GM12892 (cell line): ENCODE results near the gene ZNF770.
"Not testable (repeated sequence)": the region's sequence is repeated elsewhere in the genome, so short reads cannot be mapped to it uniquely, and the experiment has no call there.

ENCODE experiments used
- DNase-seq: peaks from one replicate; pipeline ENCODE4 v3.0.0; 2011; ENCODE audit not compliant: insufficient read length
- FAIRE-seq: peaks from 2 replicates; lab custom pipeline; 2011; peaks lifted over from hg19 to GRCh38; lab: Jason Lieb, UNC
- POLR2A ChIP-seq: IDR thresholded peaks from 2 replicates; pipeline ENCODE4 v1.6.1; 2011; ENCODE audit warnings: low read depth, low read length, control low read depth
- POLR2AphosphoS5 ChIP-seq: IDR thresholded peaks from 2 replicates; pipeline ENCODE4 v1.6.1; 2011; ENCODE audit warnings: low read depth, low read length, control low read depth
- TAF1 ChIP-seq: IDR thresholded peaks from 2 replicates; pipeline ENCODE4 v1.6.1; 2011; ENCODE audit warnings: low read depth, mild to moderate bottlenecking, control low read depth, low read length, borderline replicate concordance

ZNF770 gene

GRCh38 chr15:35000511-35000910 lies 12.4 kb upstream of the ZNF770 start:
- FAIRE-seq (no peak), DNase-seq (no peak)
- TF ChIP-seq POLR2A = no peak
- TF ChIP-seq POLR2AphosphoS5 = no peak
- no peak for TF ChIP-seq TAF1

- FAIRE-seq = no peak
- TF ChIP-seq TAF1 (no peak), POLR2AphosphoS5 (no peak), POLR2A (no peak)
- DNase-seq = no peak
Observed at GRCh38 chr15:34999906-35000305, 11.8 kb upstream of the ZNF770 start.

- no peak for DNase-seq
- no peak for FAIRE-seq
- TF ChIP-seq POLR2AphosphoS5 = no peak
Observed at GRCh38 chr15:34994925-34995324, 6.8 kb upstream of the ZNF770 start.

GRCh38 chr15:34993877-34994276 lies 5.8 kb upstream of the ZNF770 start:
- TF ChIP-seq TAF1 = no peak
- no peak for TF ChIP-seq POLR2AphosphoS5
- no peak for TF ChIP-seq POLR2A
- FAIRE-seq (peak; percentile 82), DNase-seq (peak; percentile 51)

- peak; percentile 71 for FAIRE-seq
- no peak for DNase-seq
- TF ChIP-seq TAF1 (no peak), POLR2AphosphoS5 (no peak), POLR2A (no peak)
Observed at GRCh38 chr15:34993412-34993811, 5.3 kb upstream of the ZNF770 start.

GRCh38 chr15:34987609-34988026 lies 469 bp downstream of the ZNF770 start:
- FAIRE-seq (no peak), DNase-seq (no peak)
- no peak for TF ChIP-seq POLR2AphosphoS5
- no peak for TF ChIP-seq POLR2A
- no peak for TF ChIP-seq TAF1

GRCh38 chr15:34986771-34987480 lies 1.2 kb downstream of the ZNF770 start:
- TF ChIP-seq TAF1 (no peak), POLR2A (no peak; the same call in 1 of the 2 replicates), POLR2AphosphoS5 (no peak)
- no peak for FAIRE-seq
- DNase-seq = no peak

- no peak for DNase-seq
- TF ChIP-seq TAF1 = no peak
- no peak for TF ChIP-seq POLR2AphosphoS5
- TF ChIP-seq POLR2A = no peak
- FAIRE-seq = peak; percentile 82
Observed at GRCh38 chr15:34986326-34986725, 1.8 kb downstream of the ZNF770 start.

- no peak for TF ChIP-seq TAF1
- TF ChIP-seq POLR2A = no peak
- no peak for TF ChIP-seq POLR2AphosphoS5
- FAIRE-seq (no peak), DNase-seq (no peak)
Observed at GRCh38 chr15:34984889-34985630, 3.0 kb downstream of the ZNF770 start.

- no peak for TF ChIP-seq TAF1
- no peak for TF ChIP-seq POLR2AphosphoS5
- no peak for DNase-seq
- FAIRE-seq = no peak
Observed at GRCh38 chr15:34976743-34977142, 11.3 kb downstream of the ZNF770 start.

GRCh38 chr15:34976073-34976472 lies 12.0 kb downstream of the ZNF770 start:
- DNase-seq (no peak), FAIRE-seq (no peak)
- TF ChIP-seq POLR2AphosphoS5 (no peak), POLR2A (no peak), TAF1 (no peak)

GRCh38 chr15:34973512-34973911 lies 14.6 kb downstream of the ZNF770 start:
- FAIRE-seq (no peak), DNase-seq (no peak)
- TF ChIP-seq TAF1 (no peak), POLR2AphosphoS5 (no peak), POLR2A (no peak)

GRCh38 chr15:34970098-34970643 lies 17.9 kb downstream of the ZNF770 start:
- not testable (repeated sequence) for FAIRE-seq, DNase-seq
